GM12874 (cell line): ENCODE data around the gene ZFP36L2.

ENCODE experiments used
- CTCF ChIP-seq: IDR thresholded peaks from 2 replicates; pipeline ENCODE4 v1.5.1; 2011; ENCODE audit warnings: low read depth, mild to moderate bottlenecking, control low read depth, low read length, moderate library complexity; ENCODE audit not compliant: insufficient read depth

ZFP36L2 gene

GRCh38 chr2:43226558-43226954 is at the start of gene ZFP36L2:
Gene ZFP36L2, minus strand, starts transcription at chr2:43226606. Its CDS starts 291 bp downstream, at chr2:43226315.
- TF ChIP-seq CTCF: no peak

GRCh38 chr2:43274721-43275120 is 48.3 kb upstream of the ZFP36L2 start:
- TF ChIP-seq CTCF: no peak

GRCh38 chr2:43274055-43274454 is 47.6 kb upstream of the ZFP36L2 start:
- no peak for TF ChIP-seq CTCF

- TF ChIP-seq CTCF: no peak
Measured at GRCh38 chr2:43273529-43273928, 47.1 kb upstream of the ZFP36L2 start.

- TF ChIP-seq CTCF: no peak
Measured at GRCh38 chr2:43270930-43271615, 44.7 kb upstream of the ZFP36L2 start.

- TF ChIP-seq CTCF: no peak
Measured at GRCh38 chr2:43270461-43270860, 44.1 kb upstream of the ZFP36L2 start.

- TF ChIP-seq CTCF: no peak
Measured at GRCh38 chr2:43269706-43270105, 43.3 kb upstream of the ZFP36L2 start.
